SK-N-SH (cell line): ENCODE measurements around the gene C4orf54. TPM values are rescaled to one million over a fixed set of nuclear protein-coding genes. Genes with fewer than 3 reads are reported as not detected.

Experiments used
- CTCF ChIA-PET: fragments of 300-600, 350-600 bp; formaldehyde crosslinking; extraction: SDS; loops from one replicate; lab custom pipeline; 2021; lab: Yijun Ruan, JAX
- POLR2A ChIA-PET: fragments of 350-600 bp; sonication (Branson Sonifier 250); formaldehyde crosslinking; extraction: SDS; loops from one replicate; lab custom pipeline; 2020; ENCODE audit warnings: antibody characterized with exemption, inconsistent platforms; lab: Yijun Ruan, JAX
- DNase-seq: peaks from one replicate; pipeline ENCODE4 v3.0.0; 2012
- H2AFZ ChIP-seq: fragments of 200-600 bp; sonication (generic); 2 replicates; pipeline ENCODE4 v1.8.1; 2016; ENCODE audit warnings: antibody characterized with exemption, mild to moderate bottlenecking, low read depth
- H3F3A ChIP-seq: fragments of 200-600 bp; sonication (generic); replicated peaks from 2 replicates; pipeline ENCODE3; 2016; ENCODE audit warnings: antibody characterized with exemption, mild to moderate bottlenecking; ENCODE audit not compliant: insufficient read depth
- H3K27ac ChIP-seq, 2 experiments: fragments of 200-500 bp in 1 of 2; fragments of 200-600 bp in 1 of 2; sonication (Bioruptor generic) in 1 of 2; sonication (generic), shearing (Covaris generic) in 1 of 2; 2 replicates each; pipeline versions ENCODE4 v1.5.1 to v1.6.1; 2014 to 2016; ENCODE audit warnings: low read depth in 2 of 2, inconsistent platforms in 1 of 2, low read length in 1 of 2, mild to moderate bottlenecking in 1 of 2, mixed read lengths in 1 of 2
- H3K27me3 ChIP-seq: fragments of 200-600 bp; sonication (generic), shearing (Covaris generic); 2 replicates; pipeline ENCODE4 v1.6.1; 2016; ENCODE audit warnings: mixed run types; ENCODE audit not compliant: insufficient read depth
- H3K36me3 ChIP-seq, 2 experiments: fragments of 200-500 bp in 1 of 2; fragments of 200-600 bp in 1 of 2; sonication (Bioruptor generic) in 1 of 2; sonication (generic) in 1 of 2; replicated peaks in 1 of 2; 2 replicates each; pipeline versions ENCODE3 to v1.5.1; 2014 to 2016; ENCODE audit warnings: low read length in 1 of 2, mild to moderate bottlenecking in 1 of 2; ENCODE audit not compliant: insufficient read depth in 2 of 2, control insufficient read depth in 1 of 2
- H3K4me1 ChIP-seq, 2 experiments: fragments of 200-500 bp in 1 of 2; fragments of 200-600 bp in 1 of 2; sonication (Bioruptor generic) in 1 of 2; sonication (generic), shearing (Covaris generic) in 1 of 2; 2 replicates each; pipeline versions ENCODE4 v1.5.1 to v1.6.1; 2014 to 2016; ENCODE audit warnings: low read depth in 1 of 2, low read length in 1 of 2, mixed run types in 1 of 2; ENCODE audit not compliant: insufficient read depth in 2 of 2, control insufficient read depth in 1 of 2
- H3K4me2 ChIP-seq: fragments of 200-600 bp; sonication (generic), shearing (Covaris generic); 2 replicates; pipeline ENCODE4 v1.6.1; 2017; ENCODE audit warnings: mixed run types
- H3K4me3 ChIP-seq, 2 experiments: fragments of 200-500 bp in 1 of 2; fragments of 200-600 bp in 1 of 2; sonication (Bioruptor generic) in 1 of 2; sonication (generic), shearing (Covaris generic) in 1 of 2; 2 replicates each; pipeline versions ENCODE4 v1.5.1 to v1.8.1; 2014 to 2016; ENCODE audit warnings: low read depth in 2 of 2, inconsistent platforms in 1 of 2, low read length in 1 of 2, mild to moderate bottlenecking in 1 of 2, mixed read lengths in 1 of 2, moderate library complexity in 1 of 2
- H3K79me2 ChIP-seq: fragments of 200-600 bp; sonication (generic); 2 replicates; pipeline ENCODE4 v1.8.1; 2017; ENCODE audit warnings: mild to moderate bottlenecking; ENCODE audit not compliant: insufficient read depth
- H3K9ac ChIP-seq: fragments of 200-600 bp; sonication (generic); 2 replicates; pipeline ENCODE4 v1.6.1; 2017; ENCODE audit warnings: mixed run types
- H3K9me2 ChIP-seq: fragments of 200-600 bp; sonication (generic); 2 replicates; pipeline ENCODE4 v1.6.1; 2017; ENCODE audit warnings: mixed run types
- H3K9me3 ChIP-seq: fragments of 200-600 bp; sonication (generic); 2 replicates; pipeline ENCODE4 v1.6.1; 2017; ENCODE audit warnings: mixed run types, mild to moderate bottlenecking, moderate library complexity
- H4K20me1 ChIP-seq: fragments of 200-600 bp; sonication (generic); 2 replicates; pipeline ENCODE4 v1.6.1; 2017; ENCODE audit warnings: mild to moderate bottlenecking, mixed run types; ENCODE audit not compliant: insufficient read depth
- EP300 ChIP-seq, 2 experiments: IDR thresholded peaks; 2 replicates each; pipeline versions ENCODE4 v1.4.0 to v1.6.1; 2012; ENCODE audit warnings: borderline replicate concordance in 1 of 2, low read depth in 1 of 2, low read length in 1 of 2
- EZH2phosphoT487 ChIP-seq: fragments of 200-600 bp; sonication (generic); IDR thresholded peaks from 2 replicates; pipeline ENCODE4 v1.6.1; 2017; ENCODE audit warnings: low read depth, mixed run types, mild to moderate bottlenecking, antibody characterized with exemption, moderate library complexity, borderline replicate concordance
- FOXJ3 ChIP-seq: sonication (generic); formaldehyde crosslinking; IDR thresholded peaks from 2 replicates; pipeline ENCODE4 v1.5.1; 2020; ENCODE audit warnings: mild to moderate bottlenecking, missing genetic modification reagents
- GABPA ChIP-seq: IDR thresholded peaks from 2 replicates; pipeline ENCODE4 v1.4.0; 2012; ENCODE audit warnings: low read depth, mild to moderate bottlenecking
- MEF2A ChIP-seq: IDR thresholded peaks from 2 replicates; pipeline ENCODE4 v1.4.0; 2012; ENCODE audit warnings: low read depth, borderline replicate concordance
- NFIC ChIP-seq: IDR thresholded peaks from 2 replicates; pipeline ENCODE4 v1.4.0; 2012; ENCODE audit warnings: borderline replicate concordance
- RAD21 ChIP-seq: IDR thresholded peaks from 2 replicates; pipeline ENCODE4 v1.6.1; 2012; ENCODE audit warnings: mild to moderate bottlenecking, low read length
- RCOR1 ChIP-seq: fragments of 150-350 bp; IDR thresholded peaks from 2 replicates; pipeline ENCODE4 v1.6.1; 2017; ENCODE audit warnings: antibody characterized with exemption, low read length
- RXRA ChIP-seq: IDR thresholded peaks from 2 replicates; pipeline ENCODE4 v1.4.0; 2012; ENCODE audit warnings: low read depth, mild to moderate bottlenecking, borderline replicate concordance
- SIN3A ChIP-seq: IDR thresholded peaks from 2 replicates; pipeline ENCODE4 v1.6.1; 2012; ENCODE audit warnings: low read depth, mild to moderate bottlenecking, low read length, moderate library complexity, borderline replicate concordance
- SMC3 ChIP-seq: IDR thresholded peaks from 2 replicates; pipeline ENCODE4 v1.6.1; 2012; ENCODE audit warnings: low read depth, low read length, improper control_type of control experiment
- WGBS: methylation state at CpG from one replicate; pipeline ENCODE4 v1.1.6; 2017; ENCODE audit warnings: low lambda C conversion rate; 5-methylcytosine and 5-hydroxymethylcytosine counted together
- polyA plus RNA-seq, 3 experiments: library from polyadenylated mRNA; depleted of rRNA; stranded (reverse); fragments of >200 nt; gene quantifications; 2 replicates each; pipeline ENCODE4 v1.2.3, GENCODE V29; 2012
- TF ChIP-seq, protein P1 (sequence below): IDR thresholded peaks from 2 replicates; pipeline ENCODE4 v1.6.1; 2012; ENCODE audit warnings: mild to moderate bottlenecking, low read depth, low read length, moderate library complexity

Gene C4orf54
- polyA plus RNA-seq, 1 of the 3 experiments (the other 2 are of a cell fraction): not detected

DNA sequence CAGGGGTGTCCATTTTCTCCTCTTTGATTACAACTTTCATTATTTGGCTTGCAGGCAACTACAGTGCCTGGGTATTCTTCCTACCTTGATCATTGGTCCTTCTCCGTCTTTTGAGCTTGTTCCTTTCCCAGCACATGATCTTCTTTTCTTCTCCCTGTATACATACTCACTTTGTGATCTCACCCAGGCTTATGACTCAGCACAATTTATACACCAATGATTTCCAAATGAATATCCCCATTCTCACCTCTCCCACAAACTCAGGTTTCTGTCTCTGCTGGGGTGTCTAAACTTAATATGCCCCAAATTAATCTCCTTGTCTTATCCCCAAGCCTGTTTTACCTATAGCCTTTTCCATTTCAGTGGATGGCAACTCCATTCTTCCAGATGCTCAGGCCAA, 19.5 kb upstream of the C4orf54 start:
- ChIA-PET CTCF (no interaction called here), POLR2A (no interaction called here)
- H3K27ac ChIP-seq: no peak overlapping the region
- no peak overlapping the region for H3K9ac ChIP-seq
- TF ChIP-seq RXRA (no peak), FOXJ3 (no peak), EP300 (IDR thresholded peaks at IDR 0.05; ENCODE audit: borderline replicate concordance in 1 of 2, low read depth in 1 of 2, low read length in 1 of 2) (no peak), GABPA (no peak), SMC3 (no peak)
- H3K9me3 ChIP-seq: no peaks in the 10 kb centered on the region; the same call in 1 of the 2 replicates
- H2AFZ ChIP-seq: no peak overlapping the region
- no peaks in the 10 kb centered on the region for H4K20me1 ChIP-seq
- no peak for DNase-seq
- H3K79me2 ChIP-seq: no peaks in the 10 kb centered on the region
- no peaks in the 10 kb centered on the region for H3K4me1 ChIP-seq
- no peaks in the 10 kb centered on the region for H3K36me3 ChIP-seq
- H3K4me3 ChIP-seq: no peak overlapping the region
- 52% methylated on average over 1 of the region's 1 CpG for WGBS
- no peaks in the 10 kb centered on the region for H3F3A ChIP-seq
- H3K4me2 ChIP-seq: no peak overlapping the region
- H3K9me2 ChIP-seq: no peaks in the 10 kb centered on the region
- H3K27me3 ChIP-seq: no peaks in the 10 kb centered on the region

DNA sequence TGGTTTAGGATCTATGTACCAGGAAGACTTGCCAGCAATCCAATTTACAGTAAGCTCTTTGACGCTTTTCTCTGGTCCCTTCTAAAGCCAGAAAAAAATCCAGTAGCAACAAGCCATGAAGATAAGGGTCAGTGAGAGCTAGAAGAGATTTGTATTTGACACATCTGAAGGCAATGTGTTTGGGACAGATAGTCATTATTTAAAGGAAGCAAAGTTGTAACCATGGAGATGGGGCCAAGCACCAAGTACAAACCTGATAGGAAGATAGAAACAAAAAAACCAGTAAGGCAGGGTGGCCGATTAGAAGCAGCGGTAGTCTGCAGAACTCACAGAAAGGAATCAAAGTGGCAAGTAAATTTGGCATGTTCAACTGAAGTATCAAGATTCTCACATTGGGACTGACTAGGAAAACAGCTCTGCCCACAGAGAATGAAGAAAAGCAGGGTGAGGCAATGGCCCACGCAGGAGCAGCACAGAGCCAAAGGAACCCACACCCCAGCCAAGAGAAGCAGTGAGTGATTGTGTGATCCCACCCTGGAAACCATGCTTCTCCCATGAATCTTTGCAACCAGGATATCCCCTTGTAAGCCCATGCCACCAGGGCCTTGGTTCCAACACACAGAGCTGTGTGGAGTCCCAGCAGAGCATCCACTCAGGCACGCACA, 12.9 kb upstream of the C4orf54 start:
- Histone ChIP-seq H3K36me3 (no peaks in the 10 kb centered on the region), H3K4me2 (no peak overlapping the region), H3K9ac (no peak overlapping the region), H3F3A (no peaks in the 10 kb centered on the region), H3K9me3 (no peaks in the 10 kb centered on the region; the same call in 1 of the 2 replicates), H4K20me1 (no peaks in the 10 kb centered on the region), H3K27ac (no peak overlapping the region), H2AFZ (no peak overlapping the region), H3K4me1 (no peaks in the 10 kb centered on the region), H3K9me2 (no peaks in the 10 kb centered on the region), H3K27me3 (no peaks in the 10 kb centered on the region), H3K79me2 (no peaks in the 10 kb centered on the region)
- no peak for DNase-seq
- 16% methylated on average over 5 of the region's 5 CpGs for WGBS
- ChIA-PET POLR2A (no interaction called here), CTCF (no interaction called here)
- TF ChIP-seq, protein P1, sequence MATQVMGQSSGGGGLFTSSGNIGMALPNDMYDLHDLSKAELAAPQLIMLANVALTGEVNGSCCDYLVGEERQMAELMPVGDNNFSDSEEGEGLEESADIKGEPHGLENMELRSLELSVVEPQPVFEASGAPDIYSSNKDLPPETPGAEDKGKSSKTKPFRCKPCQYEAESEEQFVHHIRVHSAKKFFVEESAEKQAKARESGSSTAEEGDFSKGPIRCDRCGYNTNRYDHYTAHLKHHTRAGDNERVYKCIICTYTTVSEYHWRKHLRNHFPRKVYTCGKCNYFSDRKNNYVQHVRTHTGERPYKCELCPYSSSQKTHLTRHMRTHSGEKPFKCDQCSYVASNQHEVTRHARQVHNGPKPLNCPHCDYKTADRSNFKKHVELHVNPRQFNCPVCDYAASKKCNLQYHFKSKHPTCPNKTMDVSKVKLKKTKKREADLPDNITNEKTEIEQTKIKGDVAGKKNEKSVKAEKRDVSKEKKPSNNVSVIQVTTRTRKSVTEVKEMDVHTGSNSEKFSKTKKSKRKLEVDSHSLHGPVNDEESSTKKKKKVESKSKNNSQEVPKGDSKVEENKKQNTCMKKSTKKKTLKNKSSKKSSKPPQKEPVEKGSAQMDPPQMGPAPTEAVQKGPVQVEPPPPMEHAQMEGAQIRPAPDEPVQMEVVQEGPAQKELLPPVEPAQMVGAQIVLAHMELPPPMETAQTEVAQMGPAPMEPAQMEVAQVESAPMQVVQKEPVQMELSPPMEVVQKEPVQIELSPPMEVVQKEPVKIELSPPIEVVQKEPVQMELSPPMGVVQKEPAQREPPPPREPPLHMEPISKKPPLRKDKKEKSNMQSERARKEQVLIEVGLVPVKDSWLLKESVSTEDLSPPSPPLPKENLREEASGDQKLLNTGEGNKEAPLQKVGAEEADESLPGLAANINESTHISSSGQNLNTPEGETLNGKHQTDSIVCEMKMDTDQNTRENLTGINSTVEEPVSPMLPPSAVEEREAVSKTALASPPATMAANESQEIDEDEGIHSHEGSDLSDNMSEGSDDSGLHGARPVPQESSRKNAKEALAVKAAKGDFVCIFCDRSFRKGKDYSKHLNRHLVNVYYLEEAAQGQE: no peak
- TF ChIP-seq EP300 (IDR thresholded peaks at IDR 0.05; ENCODE audit: borderline replicate concordance in 1 of 2, low read depth in 1 of 2, low read length in 1 of 2) (no peak), NFIC (no peak), MEF2A (no peak), SIN3A (no peak), RCOR1 (no peak), SMC3 (no peak), RAD21 (no peak), EZH2phosphoT487 (no peak)
- TF ChIP-seq, all 33 proteins: peak for 0
- no peak overlapping the region for H3K4me3 ChIP-seq
